Gastrocnemius medialis (tissue), 4 donors: ENCODE data around the gene RGS14. TPM values are rescaled to one million over a fixed set of nuclear protein-coding genes. Genes with fewer than 3 reads are reported as not detected.
A peak's percentile ranks its signal among the peaks of the same experiment; 100 is the strongest.

Experiments used
- ATAC-seq, 2 donors: fragments of 150-250 bp; one replicate each; pipeline ENCODE4 v1.9.1; 2016
- DNase-seq, 2 donors: peaks; one replicate each; pipeline ENCODE4 v3.0.0-alpha.2; 2019
- H3K27ac ChIP-seq, 4 donors: fragments of 200-600 bp; sonication (generic); 1 replicate in 1 of 4; 2 replicates in 3 of 4; pipeline ENCODE4 v1.5.1; 2016 to 2018; ENCODE audit warnings: mild to moderate bottlenecking in 2 of 4, moderate library complexity in 1 of 4
- H3K27me3 ChIP-seq, 3 donors: fragments of 200-600 bp; sonication (generic) in 2 of 3; 1 replicate in 1 of 3; 2 replicates in 2 of 3; pipeline versions ENCODE4 v1.5.1 to v1.6.0; 2016 to 2019; ENCODE audit warnings: mild to moderate bottlenecking in 1 of 3, moderate library complexity in 1 of 3
- H3K36me3 ChIP-seq, 2 donors: fragments of 200-600 bp; sonication (generic) in 1 of 2; one replicate each; pipeline ENCODE4 v1.5.1; 2017 to 2018
- H3K4me1 ChIP-seq, 2 donors: fragments of 200-600 bp; sonication (generic) in 1 of 2; one replicate each; pipeline ENCODE4 v1.5.1; 2016 to 2017; ENCODE audit warnings: mild to moderate bottlenecking in 2 of 2
- H3K4me3 ChIP-seq, 4 donors: fragments of 200-600 bp; sonication (generic) in 3 of 4; 1 replicate in 1 of 4; 2 replicates in 3 of 4; pipeline ENCODE4 v1.5.1; 2016 to 2019; ENCODE audit warnings: mild to moderate bottlenecking in 2 of 4
- H3K9me3 ChIP-seq, 3 donors: fragments of 200-600 bp; sonication (generic) in 2 of 3; 1 replicate in 1 of 3; 2 replicates in 2 of 3; pipeline ENCODE4 v1.5.1; 2016 to 2019
- POLR2A ChIP-seq, 2 donors: fragments of 450-650 bp; IDR thresholded peaks; one replicate each; pipeline ENCODE4 v1.6.1; 2017; ENCODE audit warnings: antibody characterized with exemption in 2 of 2, mild to moderate bottlenecking in 2 of 2, moderate library complexity in 2 of 2
- in situ Hi-C, 4 donors: fragments of 200-750 bp; cut with MboI; loops; one replicate each; pipeline versions ENCODE4 v1.15.0 to v1.8.0; 2017; ENCODE audit warnings: low sequenced_read_pairs in 4 of 4
- intact Hi-C: fragments of 100-400 bp; cut with DNase I; formaldehyde crosslinking; loops from one replicate; pipeline ENCODE4 v1.15.1; 2023; ENCODE audit warnings: low total_unique reads
- total RNA-seq, 4 donors: library from RNA; depleted of rRNA; stranded (reverse); fragments of >200 nt; gene quantifications; one replicate each; pipeline versions ENCODE4 v1.1.0 to v1.2.3, GENCODE V29; 2016
- TF ChIP-seq, protein P1 (sequence below), 5 experiments: fragments of 450-650 bp in 3 of 5; fragments of 200-600 bp in 2 of 5; sonication (generic) in 2 of 5; IDR thresholded peaks in 4 of 5; conservative IDR thresholded peaks in 1 of 5; 1 replicate in 4 of 5; 2 replicates in 1 of 5; pipeline ENCODE4 v1.5.1; 2016 to 2019; ENCODE audit warnings: antibody characterized with exemption in 5 of 5, mild to moderate bottlenecking in 3 of 5, moderate library complexity in 3 of 5

Gene RGS14, protein sequence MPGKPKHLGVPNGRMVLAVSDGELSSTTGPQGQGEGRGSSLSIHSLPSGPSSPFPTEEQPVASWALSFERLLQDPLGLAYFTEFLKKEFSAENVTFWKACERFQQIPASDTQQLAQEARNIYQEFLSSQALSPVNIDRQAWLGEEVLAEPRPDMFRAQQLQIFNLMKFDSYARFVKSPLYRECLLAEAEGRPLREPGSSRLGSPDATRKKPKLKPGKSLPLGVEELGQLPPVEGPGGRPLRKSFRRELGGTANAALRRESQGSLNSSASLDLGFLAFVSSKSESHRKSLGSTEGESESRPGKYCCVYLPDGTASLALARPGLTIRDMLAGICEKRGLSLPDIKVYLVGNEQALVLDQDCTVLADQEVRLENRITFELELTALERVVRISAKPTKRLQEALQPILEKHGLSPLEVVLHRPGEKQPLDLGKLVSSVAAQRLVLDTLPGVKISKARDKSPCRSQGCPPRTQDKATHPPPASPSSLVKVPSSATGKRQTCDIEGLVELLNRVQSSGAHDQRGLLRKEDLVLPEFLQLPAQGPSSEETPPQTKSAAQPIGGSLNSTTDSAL
- 10 to 100 TPM in 1 of 4 donors, 1 to 10 TPM in 3; 1.6 to 25.9 (median 5.0) TPM for total RNA-seq

DNA sequence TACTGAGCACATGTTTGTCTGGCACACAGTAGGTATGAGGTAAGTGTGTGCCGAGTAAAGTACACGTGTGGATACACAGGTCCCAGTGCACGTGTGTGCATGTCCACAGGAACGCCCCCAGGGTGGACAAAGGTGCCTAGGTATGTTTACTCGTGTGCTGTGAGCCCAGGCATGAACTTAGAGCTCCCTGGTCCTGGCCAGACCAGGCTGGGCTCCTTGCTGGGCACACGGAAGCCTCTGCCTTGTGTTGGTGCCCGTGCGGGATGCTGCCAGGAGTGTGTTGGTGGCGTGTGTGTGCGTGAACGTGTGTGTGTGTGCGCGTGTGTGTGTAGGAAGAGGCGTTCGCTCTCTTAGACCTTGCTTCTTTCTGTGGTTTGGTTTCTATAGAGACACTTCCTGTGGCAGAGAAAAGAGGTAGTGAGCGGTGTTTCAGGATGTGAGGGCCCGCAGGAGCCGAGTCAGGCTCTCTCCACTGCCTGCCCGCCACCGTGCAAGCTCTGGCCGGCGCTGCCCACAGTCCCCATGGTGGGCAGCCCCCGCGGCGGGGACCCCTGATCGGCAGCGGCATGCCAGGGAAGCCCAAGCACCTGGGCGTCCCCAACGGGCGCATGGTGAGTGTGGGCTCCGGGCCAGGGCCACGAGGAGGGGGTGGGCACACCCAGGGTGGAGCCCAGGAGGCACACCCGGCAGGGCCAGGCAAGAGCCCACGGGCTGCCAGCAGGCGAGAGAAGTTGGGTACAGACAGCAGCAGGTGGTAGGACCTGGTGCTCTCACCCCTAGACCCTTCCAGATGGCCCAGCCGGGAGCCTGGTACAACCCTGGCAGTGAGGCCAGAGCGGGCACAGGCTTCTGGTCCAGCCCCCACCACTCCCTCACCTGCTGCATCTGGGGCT, at the start of gene RGS14:
Gene RGS14, plus strand, starts transcription at position 466 of the 893 bp plus-strand sequence. Its CDS starts 101 bp downstream, at position 567.
- ATAC-seq = no peak
- peak in 1 of 2 donors; percentile 20 for DNase-seq
- Histone ChIP-seq H3K27ac (no peak within 1 kb of the TSS), H3K27me3 (no peaks in the 10 kb centered on the region), H3K4me3 (peak within 1 kb of the TSS in 2 of 4 donors; percentile 20 to 28), H3K9me3 (no peaks in the 10 kb centered on the region), H3K36me3 (no peaks in the 10 kb centered on the region), H3K4me1 (peaks cover 11 to 12% of the 10 kb centered on the region in 2 donors)
- intact Hi-C loops (no loop called here), in situ Hi-C loops (no loop called here)
- no peak for TF ChIP-seq POLR2A (IDR thresholded peaks at IDR 0.05)
- TF ChIP-seq, protein P1, sequence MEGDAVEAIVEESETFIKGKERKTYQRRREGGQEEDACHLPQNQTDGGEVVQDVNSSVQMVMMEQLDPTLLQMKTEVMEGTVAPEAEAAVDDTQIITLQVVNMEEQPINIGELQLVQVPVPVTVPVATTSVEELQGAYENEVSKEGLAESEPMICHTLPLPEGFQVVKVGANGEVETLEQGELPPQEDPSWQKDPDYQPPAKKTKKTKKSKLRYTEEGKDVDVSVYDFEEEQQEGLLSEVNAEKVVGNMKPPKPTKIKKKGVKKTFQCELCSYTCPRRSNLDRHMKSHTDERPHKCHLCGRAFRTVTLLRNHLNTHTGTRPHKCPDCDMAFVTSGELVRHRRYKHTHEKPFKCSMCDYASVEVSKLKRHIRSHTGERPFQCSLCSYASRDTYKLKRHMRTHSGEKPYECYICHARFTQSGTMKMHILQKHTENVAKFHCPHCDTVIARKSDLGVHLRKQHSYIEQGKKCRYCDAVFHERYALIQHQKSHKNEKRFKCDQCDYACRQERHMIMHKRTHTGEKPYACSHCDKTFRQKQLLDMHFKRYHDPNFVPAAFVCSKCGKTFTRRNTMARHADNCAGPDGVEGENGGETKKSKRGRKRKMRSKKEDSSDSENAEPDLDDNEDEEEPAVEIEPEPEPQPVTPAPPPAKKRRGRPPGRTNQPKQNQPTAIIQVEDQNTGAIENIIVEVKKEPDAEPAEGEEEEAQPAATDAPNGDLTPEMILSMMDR (IDR thresholded peaks at IDR 0.05 in 4 of 5, conservative IDR thresholded peaks at IDR 0.05 in 1 of 5) = no peak

DNA sequence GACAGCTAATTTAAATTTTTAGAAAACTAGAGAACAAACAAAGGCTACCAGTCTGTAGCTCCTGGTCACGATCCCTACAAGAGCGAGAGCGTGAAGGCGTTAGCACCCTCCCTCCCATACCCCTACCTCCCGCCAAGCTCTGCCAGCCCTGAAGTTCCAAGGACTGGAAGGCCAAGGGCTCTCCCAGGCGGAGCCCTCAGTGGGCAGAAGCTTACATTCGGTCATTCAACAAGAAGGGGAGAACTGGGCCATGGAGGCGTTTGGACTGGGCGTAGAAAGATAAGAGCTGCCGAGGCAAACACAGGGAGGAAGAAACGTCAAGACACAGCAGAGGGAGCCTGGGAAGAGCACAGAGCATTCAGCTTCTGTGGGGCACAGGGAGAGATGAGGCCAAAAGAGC, 49.0 kb upstream of the RGS14 start:
- no peaks in the 10 kb centered on the region for H3K27me3 ChIP-seq
- no peak for ATAC-seq
- no peaks in the 10 kb centered on the region for H3K9me3 ChIP-seq
- in situ Hi-C loops (loop anchor here in 1 of 4 donors (10.0 kb wide), 1 partner anchor 184 kb away; no protein-coding TSS in a partner anchor), intact Hi-C loops (no loop called here)
- H3K4me1 ChIP-seq = peaks cover 37 to 41% of the 10 kb centered on the region in 2 donors
- H3K36me3 ChIP-seq = peaks cover 0 to 22% of the 10 kb centered on the region in 2 donors
- H3K27ac ChIP-seq = peak overlapping the region; percentile 63 to 79 (median 76)
- no peak for DNase-seq
- H3K4me3 ChIP-seq = no peak overlapping the region
- TF ChIP-seq, protein P1 (IDR thresholded peaks at IDR 0.05 in 4 of 5, conservative IDR thresholded peaks at IDR 0.05 in 1 of 5) = no peak
- no peak for TF ChIP-seq POLR2A (IDR thresholded peaks at IDR 0.05)

DNA sequence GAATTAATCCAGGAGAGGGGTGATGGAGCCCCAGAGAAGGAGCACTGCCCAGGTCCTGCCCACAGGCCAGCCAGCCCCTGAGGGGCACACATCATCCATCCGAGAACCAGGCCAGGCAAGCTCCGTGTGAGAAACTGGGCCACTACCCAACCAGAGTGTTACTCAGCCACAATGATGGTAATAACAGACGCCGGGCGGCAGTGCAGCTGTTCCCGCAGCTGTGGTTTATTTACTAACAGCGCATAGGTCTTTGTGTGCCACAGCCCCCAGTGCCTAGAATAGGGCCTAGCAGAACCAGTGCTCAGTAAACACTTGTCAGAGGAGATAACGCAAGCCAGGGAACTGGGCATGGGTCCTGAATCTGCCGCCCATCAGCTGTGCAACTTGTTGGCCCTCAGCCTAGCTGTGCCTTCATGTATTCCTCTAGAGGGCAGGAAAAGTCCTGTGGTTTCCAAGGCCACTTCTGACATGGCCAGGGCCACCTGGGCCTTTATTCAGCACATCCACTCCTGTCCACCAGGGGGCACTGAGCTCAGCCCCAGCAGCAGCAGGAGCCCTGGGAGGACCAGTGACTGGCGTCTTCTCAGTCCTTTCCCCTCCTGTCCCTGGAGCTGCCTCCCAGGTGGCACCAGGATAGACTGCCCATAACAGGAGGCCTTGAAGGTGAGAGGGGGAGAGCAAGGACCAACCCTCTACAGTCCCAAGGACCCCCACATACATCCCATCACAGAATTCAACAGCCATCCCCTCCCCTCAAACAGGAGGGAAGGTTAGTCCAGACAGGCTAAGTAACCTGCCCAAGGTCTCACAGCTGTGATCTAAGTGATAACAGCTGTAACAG, 48.2 kb upstream of the RGS14 start:
- Histone ChIP-seq H3K4me3 (no peak overlapping the region), H3K27me3 (no peaks in the 10 kb centered on the region), H3K9me3 (no peaks in the 10 kb centered on the region), H3K36me3 (peaks cover 0 to 22% of the 10 kb centered on the region in 2 donors), H3K4me1 (peaks cover 32 to 38% of the 10 kb centered on the region in 2 donors), H3K27ac (peak overlapping the region; percentile 63 to 79 (median 76))
- no peak for TF ChIP-seq POLR2A (IDR thresholded peaks at IDR 0.05)
- TF ChIP-seq, protein P1 (IDR thresholded peaks at IDR 0.05 in 4 of 5, conservative IDR thresholded peaks at IDR 0.05 in 1 of 5) = peak; percentile 83 to 95 (median 87)
- intact Hi-C loops (loop anchor here (5.0 kb wide), 2 partner anchors 58 to 148 kb away; no protein-coding TSS in a partner anchor), in situ Hi-C loops (loop anchor here in 1 of 4 donors (10.0 kb wide), 1 partner anchor 185 kb away; no protein-coding TSS in a partner anchor)
- peak; percentile 63 to 89 for DNase-seq
- peak; percentile 57 to 71 for ATAC-seq
